CD4-positive, alpha-beta T cell treated with Interleukin-15 for 1 hour (primary cell): Measurements from ENCODE around the gene PKD2.

ENCODE experiments used
- DNase-seq: peaks from one replicate; pipeline ENCODE4 v3.0.0-alpha.2; 2020

Gene PKD2

GRCh38 chr4:88007304-88008121 lies at the start of gene PKD2:
Gene PKD2 (plus strand): TSS chr4:88007635. CDS start chr4:88007734, 99 bp downstream.
- DNase-seq: peak; percentile 69

DNA sequence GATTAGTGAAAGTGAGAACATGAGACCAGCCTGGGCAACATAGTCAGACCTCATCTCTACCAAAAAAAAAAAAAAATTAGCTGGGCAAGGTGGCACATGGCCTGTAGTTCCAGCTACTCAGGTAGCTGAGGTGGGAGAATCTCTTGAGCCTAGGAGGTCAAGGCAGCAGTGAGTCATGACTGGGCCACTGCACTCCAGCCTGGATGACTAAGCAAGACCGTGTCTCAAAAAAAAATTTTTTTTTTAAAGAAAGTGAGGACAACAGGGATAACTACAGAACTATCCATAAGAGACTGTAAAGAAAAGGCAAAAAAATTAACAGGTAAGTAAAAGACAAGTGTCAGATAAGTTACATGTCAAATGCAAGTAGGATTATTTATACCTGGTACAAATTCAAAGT lies 45.4 kb upstream of the PKD2 start:
- DNase-seq: no peak

GRCh38 chr4:87962398-87963146 lies 44.9 kb upstream of the PKD2 start:
- no peak for DNase-seq

- DNase-seq: no peak
Observed at GRCh38 chr4:87965501-87965975, 41.9 kb upstream of the PKD2 start.

GRCh38 chr4:87966095-87966496 lies 41.3 kb upstream of the PKD2 start:
- DNase-seq: no peak

DNA sequence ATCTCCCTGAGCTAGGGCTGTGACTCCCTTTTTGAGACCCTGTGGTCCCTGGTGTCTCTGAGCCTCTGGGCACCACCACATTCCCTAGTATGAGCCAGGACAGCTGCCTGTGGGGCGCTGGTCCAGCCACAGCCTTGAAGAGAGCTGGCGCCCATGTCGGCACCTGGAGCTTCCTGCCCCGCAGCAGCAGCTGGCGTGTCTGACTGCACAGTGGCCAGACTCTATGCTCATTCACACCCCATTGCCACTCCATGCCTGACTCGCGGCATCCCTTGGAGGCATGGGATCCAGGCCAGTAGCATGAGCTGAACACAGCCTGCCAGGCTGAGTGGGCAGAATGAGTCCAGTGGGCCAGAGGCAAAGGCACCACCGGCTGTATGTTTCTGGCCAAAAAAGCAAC lies 40.2 kb upstream of the PKD2 start:
- DNase-seq: no peak

GRCh38 chr4:87970121-87970520 lies 37.3 kb upstream of the PKD2 start:
- DNase-seq: no peak

DNA sequence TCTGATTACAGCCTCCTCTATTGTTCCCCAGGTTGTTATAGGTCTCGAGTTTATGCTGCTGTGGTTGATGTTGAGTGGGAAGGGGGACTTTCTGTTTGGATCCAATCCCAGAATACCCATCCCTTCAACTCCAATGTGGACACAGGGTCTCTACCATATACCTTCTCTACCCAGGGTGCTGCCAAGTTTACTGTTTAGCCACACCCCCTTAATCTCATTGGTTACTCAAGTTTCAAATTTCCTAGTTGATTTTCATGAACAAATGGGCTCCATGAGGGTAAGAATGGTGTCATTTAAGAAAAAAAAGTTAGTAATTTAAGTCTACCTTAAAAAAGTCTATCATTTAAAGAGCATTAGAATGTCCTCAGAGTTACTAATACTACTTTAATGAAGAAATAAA lies 35.6 kb upstream of the PKD2 start:
- DNase-seq: no peak

DNA sequence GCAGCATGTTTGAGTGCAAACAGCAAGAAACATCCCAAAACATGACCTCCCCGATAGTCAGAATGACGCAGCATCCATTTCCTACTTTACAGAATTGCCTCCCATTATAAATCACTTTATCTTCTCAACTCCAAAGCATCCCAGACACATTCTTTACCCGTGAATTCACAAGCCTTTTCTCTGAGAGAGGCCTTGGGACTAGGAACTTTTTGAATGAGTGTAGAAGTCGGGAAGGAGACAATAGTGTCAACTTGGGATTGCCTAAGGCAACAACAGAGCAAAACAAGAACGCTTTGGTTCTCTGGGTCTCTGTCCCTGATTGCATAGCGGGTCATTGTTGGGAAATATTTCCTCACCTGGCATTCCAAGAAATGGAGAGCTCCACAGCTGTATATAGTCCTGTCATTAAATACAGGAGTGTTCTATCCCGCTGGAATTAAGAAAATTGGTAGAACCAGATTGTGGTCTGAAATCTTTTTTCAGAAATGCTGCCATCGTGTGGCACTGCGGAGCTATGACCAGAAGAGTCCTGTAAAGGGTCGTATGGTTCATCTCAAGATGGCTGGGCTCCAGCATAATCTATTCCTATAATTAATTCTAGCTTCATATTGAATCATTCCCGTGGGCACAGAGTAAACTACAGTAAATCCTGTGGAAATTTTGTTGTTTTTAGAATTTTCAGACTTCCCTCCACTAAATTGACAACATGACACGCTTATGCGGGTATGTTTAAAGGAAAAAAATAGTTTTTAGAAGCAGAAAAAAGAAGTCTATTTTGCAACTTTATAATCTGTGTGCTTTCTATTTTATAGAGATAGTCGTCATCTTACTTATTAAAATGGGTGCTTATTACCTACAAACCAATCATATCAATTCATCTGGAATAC lies 33.9 kb upstream of the PKD2 start:
- peak; percentile 43 for DNase-seq

DNA sequence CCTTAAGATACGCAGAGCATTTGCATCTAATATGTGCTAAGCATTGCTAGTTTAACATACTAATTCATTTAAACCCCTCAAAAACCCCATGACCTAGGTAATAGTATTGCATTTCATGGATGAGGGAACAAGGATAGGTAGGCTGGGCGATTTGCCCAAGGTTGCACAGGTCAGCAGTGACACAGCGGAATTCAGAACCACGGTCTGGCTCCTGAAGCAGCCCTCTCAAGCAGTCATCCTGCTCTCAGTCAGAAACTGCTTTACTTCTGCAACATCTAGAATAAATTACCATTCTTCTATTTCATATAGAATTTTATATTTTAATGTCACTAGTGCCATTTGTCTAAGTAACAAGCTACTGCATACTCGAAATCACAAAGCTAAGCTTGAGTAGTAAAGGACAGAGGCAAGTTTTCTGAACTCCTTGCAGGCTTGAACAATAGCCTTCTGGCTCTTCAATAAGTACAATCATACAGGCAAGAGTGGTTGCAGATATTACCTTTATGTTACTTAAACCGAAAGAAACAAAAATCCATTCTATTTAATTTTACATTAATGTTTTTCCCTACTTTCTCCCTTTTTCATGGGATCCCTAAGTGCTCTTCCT lies 32.5 kb upstream of the PKD2 start:
- DNase-seq: no peak

- DNase-seq: no peak
Observed at GRCh38 chr4:87975466-87975865, 32.0 kb upstream of the PKD2 start, which contains the start of gene SPP1. Gene SPP1 (plus strand): TSS chr4:87975714. CDS start chr4:87976896, 1,182 bp downstream.

GRCh38 chr4:87977521-87978278 lies 29.7 kb upstream of the PKD2 start:
- no peak for DNase-seq

- no peak for DNase-seq
Observed at GRCh38 chr4:87978681-87979080, 28.8 kb upstream of the PKD2 start.

GRCh38 chr4:87979810-87980209 lies 27.6 kb upstream of the PKD2 start:
- no peak for DNase-seq

GRCh38 chr4:87981486-87981885 lies 25.9 kb upstream of the PKD2 start:
- DNase-seq: no peak

GRCh38 chr4:87982036-87982435 lies 25.4 kb upstream of the PKD2 start:
- no peak for DNase-seq

- no peak for DNase-seq
Observed at GRCh38 chr4:87982446-87983010, 24.9 kb upstream of the PKD2 start.

DNA sequence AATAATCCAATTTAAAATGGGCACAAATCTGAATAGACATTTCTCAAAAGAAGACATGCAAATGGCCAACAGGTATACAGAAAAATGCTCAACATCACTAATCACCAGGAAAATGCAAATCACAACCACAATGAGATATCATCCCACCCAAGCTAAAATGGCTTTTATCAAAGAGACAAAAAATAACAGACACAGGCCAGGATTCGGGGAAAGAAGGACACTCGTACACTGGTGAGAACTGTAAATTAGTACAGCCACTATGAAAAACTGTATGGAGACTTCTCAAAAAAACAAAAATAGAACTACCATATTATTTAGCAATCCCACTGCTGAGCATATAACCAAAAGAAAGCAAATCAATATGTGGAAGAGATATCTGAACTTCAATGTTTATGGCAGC lies 23.4 kb upstream of the PKD2 start:
- DNase-seq: no peak

DNA sequence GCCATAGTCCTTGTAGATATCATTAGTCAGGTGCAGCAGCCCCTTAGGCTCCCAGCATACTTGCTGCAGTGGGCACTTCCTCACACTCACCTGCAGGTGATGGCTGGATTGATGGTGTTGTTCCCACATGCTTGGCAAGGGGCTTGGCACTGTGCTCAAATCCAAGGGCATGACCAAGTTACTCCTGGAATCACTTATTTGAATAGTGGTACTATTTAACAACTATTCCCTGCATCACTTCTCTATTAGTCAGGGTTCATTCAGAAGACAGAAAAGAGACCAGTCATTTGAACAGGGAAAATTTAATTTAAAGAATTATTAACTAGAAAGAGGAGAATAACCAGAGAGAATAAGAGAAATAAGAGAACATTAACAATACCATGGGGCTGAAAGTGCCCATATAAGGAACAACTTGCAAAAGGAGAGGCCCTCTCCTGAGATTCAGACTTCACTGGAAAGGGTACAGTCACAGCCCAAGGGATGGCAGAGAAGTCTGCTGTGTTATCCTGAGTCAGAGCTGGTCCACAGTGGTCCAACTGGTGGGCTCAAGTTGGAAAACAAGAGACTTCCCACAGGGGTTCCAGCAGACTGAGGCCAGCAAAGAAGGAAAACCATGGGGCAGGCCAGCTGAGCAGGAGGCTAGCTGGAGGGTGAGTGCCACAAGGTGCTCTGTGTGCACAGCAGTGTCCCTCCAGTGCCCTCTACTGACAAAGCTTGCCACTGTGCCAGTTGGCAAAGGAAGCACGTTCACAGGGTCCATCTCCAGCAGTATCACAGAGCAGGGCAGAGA lies 22.1 kb upstream of the PKD2 start:
- peak; percentile 32 for DNase-seq

DNA sequence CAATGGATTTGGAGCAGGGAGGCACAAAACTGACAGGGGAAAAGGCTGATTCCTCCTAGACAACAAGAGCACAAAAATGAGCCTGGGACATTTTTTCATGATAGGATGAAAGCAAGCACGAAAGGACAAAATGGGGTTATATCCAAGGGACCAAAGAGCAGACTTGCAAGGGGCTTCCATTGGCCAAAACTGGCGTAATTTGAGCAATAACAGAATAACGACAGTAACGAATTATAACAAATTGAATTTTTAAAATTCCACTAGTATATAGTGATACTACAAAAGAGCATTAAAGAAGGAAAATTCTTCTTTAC lies 21.6 kb upstream of the PKD2 start:
- no peak for DNase-seq

GRCh38 chr4:87986508-87986907 lies 20.9 kb upstream of the PKD2 start:
- DNase-seq: no peak
